GM10248 (cell line): Measurements from ENCODE around the gene LIN37.

Source experiments
- CTCF ChIA-PET: fragments of 300-600 bp; sonication (Branson Sonifier 250); formaldehyde crosslinking; extraction: SDS; loops from one replicate; lab custom pipeline; 2021; ENCODE audit warnings: antibody characterized with exemption; lab: Yijun Ruan, JAX
- POLR2A ChIA-PET: fragments of 350-650 bp; sonication (Branson Sonifier 250); formaldehyde crosslinking; extraction: SDS; loops from one replicate; lab custom pipeline; 2020; ENCODE audit warnings: antibody characterized with exemption; lab: Yijun Ruan, JAX
- DNase-seq: peaks from one replicate; pipeline ENCODE4 v3.0.0; 2012; ENCODE audit errors: extremely low spot score
- CTCF ChIP-seq: IDR thresholded peaks from 2 replicates; pipeline ENCODE4 v1.5.1; 2012; ENCODE audit warnings: mild to moderate bottlenecking, low read depth; ENCODE audit errors: extremely low read depth, missing control alignments, control extremely low read depth

Gene LIN37

GRCh38 chr19:35733180-35734125 lies 14.9 kb upstream of the LIN37 start:
- TF ChIP-seq CTCF: no peak

GRCh38 chr19:35734273-35734672 lies 14.1 kb upstream of the LIN37 start:
- TF ChIP-seq CTCF: no peak
- POLR2A ChIA-PET: interaction anchor here (0.7 kb wide), 1 partner anchor 13 kb away, joined by 3 read pairs; no protein-coding TSS in a partner anchor
- CTCF ChIA-PET: interaction anchor here (0.7 to 6.1 kb wide), 2 partner anchors 10 to 40 kb away, joined by 3 to 20 read pairs; no protein-coding TSS in a partner anchor
- DNase-seq: no peak

More at GRCh38 chr19:35733180-35734125, 14.9 kb upstream of the LIN37 start:
- no peak for DNase-seq
- ChIA-PET POLR2A (interaction anchor here (0.7 to 1.1 kb wide), 2 partner anchors 10 to 12 kb away, joined by 3 to 4 read pairs; no protein-coding TSS in a partner anchor), CTCF (interaction anchor here (0.7 to 6.1 kb wide), 2 partner anchors 9 to 39 kb away, joined by 3 to 20 read pairs; no protein-coding TSS in a partner anchor)

GRCh38 chr19:35734889-35735288 lies 13.5 kb upstream of the LIN37 start:
- ChIA-PET CTCF (interaction anchor here (1.6 to 6.1 kb wide), 2 partner anchors 11 to 40 kb away, joined by 5 to 20 read pairs; no protein-coding TSS in a partner anchor), POLR2A (no interaction called here)
- DNase-seq: no peak
- TF ChIP-seq CTCF: no peak

- DNase-seq: no peak
- peak; percentile 19 for TF ChIP-seq CTCF
- POLR2A ChIA-PET: interaction anchor here (0.6 to 2.1 kb wide), 5 partner anchors 9 to 436 kb away, joined by 3 to 5 read pairs (median 3); partner anchors contain the start of gene LIN37
- CTCF ChIA-PET: interaction anchor here (0.7 to 6.1 kb wide), 9 partner anchors 8 to 194 kb away, joined by 3 to 20 read pairs (median 5); partner anchors contain the start of genes LIN37, PSENEN and U2AF1L4
Measured at GRCh38 chr19:35736913-35737886, 11.2 kb upstream of the LIN37 start.

GRCh38 chr19:35738021-35738886 lies 10.1 kb upstream of the LIN37 start:
- no peak for DNase-seq
- ChIA-PET CTCF (interaction anchor here (1.4 to 6.1 kb wide), 3 partner anchors 14 to 45 kb away, joined by 10 to 20 read pairs (median 14); no protein-coding TSS in a partner anchor), POLR2A (interaction anchor here (2.1 kb wide), 1 partner anchor 10 kb away, joined by 5 read pairs; no protein-coding TSS in a partner anchor)
- no peak for TF ChIP-seq CTCF
